ENCODE data around the gene CBR4.

GRCh38 chr4:169014586-169014985 lies 4.5 kb upstream of the CBR4 start:
- TF ChIP-seq CTCF (conservative IDR thresholded peaks at IDR 0.05) (no peak), ZFX (IDR thresholded peaks at IDR 0.05) (no peak)

Data from C4-2B (cell line).